GM20431 (cell line): ENCODE measurements around the gene SDCCAG8.

ENCODE experiments used
- in situ Hi-C: fragments of 300-500 bp; cut with MseI, MboI; formaldehyde crosslinking; loops from one replicate; pipeline ENCODE4 v1.15.0; 2020; ENCODE audit warnings: low sequenced_read_pairs; ENCODE audit not compliant: unreplicated experiment

The SDCCAG8 gene

GRCh38 chr1:243514927-243515326 is 259.1 kb downstream of the SDCCAG8 start:
- in situ Hi-C loops = no loop called here

- in situ Hi-C loops = no loop called here
Observed at GRCh38 chr1:243520831-243521230, 265.0 kb downstream of the SDCCAG8 start.

- in situ Hi-C loops = no loop called here
Observed at GRCh38 chr1:243523766-243524165, 267.9 kb downstream of the SDCCAG8 start.

- in situ Hi-C loops = no loop called here
Observed at GRCh38 chr1:243525085-243525487, 269.2 kb downstream of the SDCCAG8 start.

- in situ Hi-C loops = no loop called here
Observed at GRCh38 chr1:243526180-243526579, 270.3 kb downstream of the SDCCAG8 start.

DNA sequence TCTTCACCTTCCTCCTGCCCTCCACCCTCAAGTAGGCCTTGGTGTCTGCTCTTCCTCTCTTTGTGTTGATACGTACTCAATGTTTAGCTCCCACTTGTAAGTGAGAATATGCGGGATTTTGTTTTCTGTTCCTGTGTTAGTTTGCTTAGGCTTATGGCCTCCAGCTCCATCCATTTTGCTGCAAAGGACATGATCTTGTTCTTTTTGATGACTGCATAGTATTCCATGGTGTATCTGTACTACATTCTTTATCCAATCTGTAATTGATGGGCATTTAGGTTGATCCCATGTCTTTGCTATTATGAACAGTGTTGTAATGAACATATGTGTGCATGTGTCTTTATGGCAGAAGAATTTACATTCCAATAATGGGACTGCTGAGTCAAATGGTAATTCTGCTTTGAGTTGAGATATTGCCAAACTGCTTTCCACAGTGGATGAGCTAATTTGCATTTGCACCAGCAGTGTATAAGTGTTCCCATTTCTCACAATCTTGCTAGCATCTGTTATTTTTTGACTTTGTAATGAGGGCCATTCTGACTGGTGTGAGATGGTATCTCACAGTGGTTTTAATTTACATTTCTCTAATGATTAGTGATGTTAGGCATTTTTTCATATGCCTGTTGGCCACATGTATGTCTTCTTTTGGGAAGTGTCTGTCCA is 272.7 kb downstream of the SDCCAG8 start:
- in situ Hi-C loops = no loop called here

DNA sequence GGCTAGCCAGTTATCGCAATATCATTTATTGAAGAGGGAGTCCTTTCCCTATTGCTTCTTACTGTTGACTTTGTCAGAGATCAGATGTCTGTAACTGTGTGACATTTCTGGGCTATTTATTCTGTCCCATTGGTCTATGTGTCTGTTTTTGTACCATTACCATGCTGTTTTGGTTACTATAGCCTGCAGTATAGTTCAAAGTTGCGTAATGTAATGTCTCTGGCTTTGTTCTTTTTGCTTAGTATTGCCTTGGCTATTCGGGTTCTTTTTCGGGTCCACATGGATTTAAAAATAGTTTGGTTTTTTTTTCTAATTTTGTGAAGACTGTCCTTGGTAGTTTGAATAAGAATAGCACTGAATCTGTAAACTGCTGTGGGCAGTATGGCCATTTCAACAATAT is 273.7 kb downstream of the SDCCAG8 start:
- in situ Hi-C loops = no loop called here

DNA sequence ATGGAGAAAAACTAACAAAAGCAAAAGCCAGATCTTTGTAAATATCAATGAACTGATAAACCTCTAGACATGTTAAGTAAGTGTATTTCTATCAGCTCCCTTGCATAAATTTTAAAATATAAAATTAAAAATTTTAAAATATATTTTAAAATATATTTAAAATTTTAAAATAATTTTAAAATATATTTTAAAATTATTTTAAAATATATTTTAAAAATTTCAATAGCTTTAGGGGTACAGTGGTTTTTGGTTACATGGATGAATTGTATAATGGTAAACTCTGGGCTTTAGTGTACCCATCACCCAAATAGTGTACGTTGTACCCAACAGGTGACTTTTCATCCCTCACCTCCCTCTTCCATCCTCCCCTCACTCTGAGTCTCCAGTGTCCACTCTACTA is 279.2 kb downstream of the SDCCAG8 start:
- in situ Hi-C loops = no loop called here

GRCh38 chr1:243539636-243540035 is 283.8 kb downstream of the SDCCAG8 start:
- in situ Hi-C loops = no loop called here

DNA sequence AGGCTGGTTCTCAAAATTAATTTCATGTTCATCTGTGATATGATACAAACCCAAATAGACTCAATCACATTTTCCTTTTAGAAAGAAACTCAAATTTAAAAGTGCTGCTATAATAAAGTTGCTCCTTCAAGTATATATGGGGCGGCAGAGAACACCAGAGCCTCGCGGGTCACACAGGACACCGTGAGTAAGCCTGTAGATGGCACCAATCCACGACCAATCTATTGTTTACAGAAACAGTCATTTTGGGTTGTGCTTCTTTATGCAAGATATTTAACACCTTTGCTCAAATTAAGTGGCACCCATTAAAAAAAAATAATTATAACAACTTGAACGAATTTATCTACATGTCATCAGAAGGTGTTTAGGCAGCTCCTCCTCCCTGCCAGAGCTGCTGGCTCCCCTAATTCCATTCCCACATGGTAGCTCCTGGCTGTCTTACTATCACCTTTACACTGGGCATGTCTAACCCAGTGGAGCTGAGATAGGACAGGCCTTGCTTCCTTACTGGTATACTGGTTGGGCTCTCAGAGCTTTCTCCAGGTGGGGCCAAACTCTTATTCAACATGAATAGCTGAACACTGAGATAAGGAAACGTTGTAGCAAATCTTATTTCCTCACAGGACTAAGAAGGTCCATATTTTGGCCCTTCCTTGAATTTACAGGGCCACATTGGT is 287.0 kb downstream of the SDCCAG8 start:
- in situ Hi-C loops = no loop called here

DNA sequence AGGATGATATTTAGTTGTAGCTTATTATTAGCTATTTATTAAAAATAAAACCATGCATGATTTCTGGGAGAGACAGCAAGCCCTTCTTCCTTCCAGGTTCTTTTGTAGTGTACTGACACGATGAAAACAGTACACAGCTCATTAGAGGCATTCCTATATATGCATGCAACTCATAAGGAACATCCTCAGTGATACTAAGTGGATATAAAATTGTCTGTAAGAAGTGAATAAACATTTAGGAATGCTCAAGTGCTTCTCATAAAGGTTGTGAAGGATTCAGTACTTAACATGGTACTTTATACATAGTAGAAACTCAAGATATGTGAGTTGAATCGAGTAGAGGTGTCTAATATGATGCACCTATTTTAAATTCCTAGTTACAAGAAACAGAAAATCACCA is 287.7 kb downstream of the SDCCAG8 start:
- in situ Hi-C loops = no loop called here

DNA sequence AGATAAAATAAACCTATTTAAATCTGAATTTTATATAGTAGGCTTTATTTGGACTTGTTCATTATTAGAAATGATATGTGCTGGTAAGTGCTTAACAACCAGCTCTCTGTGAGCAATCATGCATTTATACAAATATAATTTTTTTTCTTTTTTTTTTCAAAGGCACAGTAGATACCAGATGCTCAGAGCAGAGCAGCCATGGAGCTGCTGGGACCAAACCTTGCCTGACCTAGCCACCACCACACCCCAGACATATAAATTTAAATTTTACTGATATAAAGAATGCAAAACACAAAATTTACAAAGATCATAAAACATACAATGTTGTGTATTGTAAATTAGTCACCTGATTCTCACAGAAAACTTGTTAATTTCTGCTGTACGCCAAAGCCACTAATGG is 290.6 kb downstream of the SDCCAG8 start:
- in situ Hi-C loops = no loop called here

- in situ Hi-C loops = no loop called here
Observed at GRCh38 chr1:243547891-243548290, 292.1 kb downstream of the SDCCAG8 start.

DNA sequence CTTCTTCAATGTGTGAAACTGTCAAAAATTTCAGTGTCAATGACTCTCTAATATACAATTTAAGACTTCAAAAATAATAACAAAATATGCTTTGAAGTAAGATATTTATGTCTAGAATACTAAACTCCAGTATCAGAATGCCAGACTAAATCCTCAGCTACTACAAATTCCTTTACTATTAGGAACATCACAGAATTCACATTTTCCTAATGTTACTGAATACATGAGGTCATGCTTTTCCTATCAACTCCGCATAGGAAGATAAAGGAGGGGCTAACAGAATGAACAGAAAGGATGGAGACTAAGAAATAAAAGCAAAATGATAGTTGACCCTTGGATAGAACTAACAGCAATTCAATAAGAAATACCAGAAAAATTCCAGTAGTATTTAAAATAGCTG is 292.7 kb downstream of the SDCCAG8 start:
- in situ Hi-C loops = no loop called here

- in situ Hi-C loops = no loop called here
Observed at GRCh38 chr1:243549108-243549507, 293.3 kb downstream of the SDCCAG8 start.
